MM.1S (cell line): ENCODE data around the gene USP17L12.
"Not testable (repeated sequence)": the region's sequence is repeated elsewhere in the genome, so short reads cannot be mapped to it uniquely, and the experiment has no call there.

Experiments
- CTCF ChIP-seq: fragments of 300-600 bp; sonication (generic); IDR thresholded peaks from 2 replicates; pipeline ENCODE4 v1.5.1; 2016; ENCODE audit warnings: antibody characterized with exemption, low read length, mixed read lengths
- EZH2 ChIP-seq: fragments of 300-600 bp; sonication (generic); optimal IDR thresholded peaks from 2 replicates; pipeline ENCODE3; 2017; ENCODE audit warnings: low read depth, mild to moderate bottlenecking, antibody characterized with exemption, low read length, mixed read lengths

- not testable (repeated sequence) for TF ChIP-seq CTCF, EZH2
These were observed 37.9 kb downstream of the USP17L12 start, which contains the start of gene USP17L20 for GRCh38 chr4:9257824-9258223.
